GM12864 (cell line): ENCODE results near the gene HMX1.

Source experiments
- DNase-seq: peaks from one replicate; pipeline ENCODE4 v3.0.0-alpha.2; 2011; ENCODE audit warnings: low read depth
- H3K4me3 ChIP-seq: 2 replicates; pipeline ENCODE4 v1.5.1; 2011; ENCODE audit warnings: mild to moderate bottlenecking, low read depth, low read length, control low read depth
- TF ChIP-seq, protein P1 (sequence below): IDR thresholded peaks from 2 replicates; pipeline ENCODE4 v1.5.1; 2011; ENCODE audit warnings: low read depth, mild to moderate bottlenecking, moderate library complexity, low read length, control low read depth, inconsistent platforms; ENCODE audit errors: missing control alignments

The HMX1 gene

GRCh38 chr4:8891646-8892555, 20.3 kb upstream of the HMX1 start:
- H3K4me3 ChIP-seq, result no peak overlapping the region
- no peak for DNase-seq
- TF ChIP-seq, protein P1, sequence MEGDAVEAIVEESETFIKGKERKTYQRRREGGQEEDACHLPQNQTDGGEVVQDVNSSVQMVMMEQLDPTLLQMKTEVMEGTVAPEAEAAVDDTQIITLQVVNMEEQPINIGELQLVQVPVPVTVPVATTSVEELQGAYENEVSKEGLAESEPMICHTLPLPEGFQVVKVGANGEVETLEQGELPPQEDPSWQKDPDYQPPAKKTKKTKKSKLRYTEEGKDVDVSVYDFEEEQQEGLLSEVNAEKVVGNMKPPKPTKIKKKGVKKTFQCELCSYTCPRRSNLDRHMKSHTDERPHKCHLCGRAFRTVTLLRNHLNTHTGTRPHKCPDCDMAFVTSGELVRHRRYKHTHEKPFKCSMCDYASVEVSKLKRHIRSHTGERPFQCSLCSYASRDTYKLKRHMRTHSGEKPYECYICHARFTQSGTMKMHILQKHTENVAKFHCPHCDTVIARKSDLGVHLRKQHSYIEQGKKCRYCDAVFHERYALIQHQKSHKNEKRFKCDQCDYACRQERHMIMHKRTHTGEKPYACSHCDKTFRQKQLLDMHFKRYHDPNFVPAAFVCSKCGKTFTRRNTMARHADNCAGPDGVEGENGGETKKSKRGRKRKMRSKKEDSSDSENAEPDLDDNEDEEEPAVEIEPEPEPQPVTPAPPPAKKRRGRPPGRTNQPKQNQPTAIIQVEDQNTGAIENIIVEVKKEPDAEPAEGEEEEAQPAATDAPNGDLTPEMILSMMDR, result no peak

GRCh38 chr4:8891255-8891645, 19.6 kb upstream of the HMX1 start:
- DNase-seq, result no peak
- no peak overlapping the region for H3K4me3 ChIP-seq
- TF ChIP-seq, protein P1, result no peak

DNA sequence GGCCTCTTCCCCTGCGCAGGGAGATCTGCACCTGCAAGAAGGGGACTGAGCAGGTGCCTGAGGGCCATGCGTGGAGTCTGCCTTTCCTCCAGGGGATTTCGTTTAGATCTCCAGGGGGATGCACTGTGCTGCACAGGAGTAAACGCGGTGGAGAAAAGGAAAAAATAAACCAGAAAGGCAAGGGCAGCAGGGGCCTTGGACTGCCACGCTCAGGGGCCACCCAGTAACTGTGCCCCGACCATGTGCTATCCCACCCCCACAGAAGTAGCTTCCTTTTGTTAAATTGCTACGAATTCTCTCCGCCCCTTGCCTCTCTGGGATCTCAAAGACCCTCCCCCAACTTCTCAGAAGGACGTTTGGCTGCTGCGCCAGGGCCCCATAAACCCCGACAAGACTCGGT, 17.2 kb upstream of the HMX1 start:
- no peak for DNase-seq
- H3K4me3 ChIP-seq, result no peak overlapping the region
- TF ChIP-seq, protein P1, result no peak

DNA sequence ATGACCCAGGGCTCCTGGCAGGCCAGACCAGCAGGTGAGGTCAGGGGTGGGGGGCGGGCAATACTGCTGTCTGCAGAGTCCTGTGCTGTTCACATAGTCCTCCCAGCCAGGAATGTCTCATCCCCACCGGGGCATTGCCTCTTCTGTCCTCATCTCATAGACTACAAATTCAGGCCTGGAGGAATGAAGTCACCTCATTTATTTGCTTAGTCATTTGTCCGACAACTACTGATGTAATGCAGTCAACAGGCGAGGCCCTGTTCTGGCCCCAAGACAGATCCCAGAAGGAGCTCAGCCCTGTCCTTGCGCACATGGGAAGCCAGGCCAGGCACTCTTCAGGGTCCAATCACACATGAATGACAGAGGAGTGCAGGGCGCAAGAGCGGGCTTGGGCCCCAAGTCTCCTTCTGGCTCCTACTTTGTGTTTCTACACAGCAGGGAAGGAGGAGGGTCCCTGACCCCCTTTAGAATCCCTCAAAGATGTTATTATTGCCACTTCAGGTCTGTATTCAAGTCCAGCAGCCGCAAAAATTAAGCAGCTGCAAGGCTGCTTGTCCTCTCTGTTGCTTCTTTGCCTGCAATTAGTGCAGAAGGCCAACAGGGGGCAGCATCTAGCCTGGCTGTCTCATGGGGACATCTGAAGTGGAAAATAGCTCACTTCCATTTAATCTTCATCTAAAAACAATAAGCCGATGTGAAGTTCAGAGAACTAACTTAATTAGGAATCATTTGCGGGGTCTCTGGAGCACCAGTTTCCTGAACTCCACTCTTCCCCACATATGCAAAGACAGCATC, 15.2 kb upstream of the HMX1 start:
- no peak overlapping the region for H3K4me3 ChIP-seq
- TF ChIP-seq, protein P1, result peak; percentile 58
- no peak for DNase-seq

GRCh38 chr4:8882239-8882638, 10.6 kb upstream of the HMX1 start:
- H3K4me3 ChIP-seq, result no peak overlapping the region
- TF ChIP-seq, protein P1, result no peak
- no peak for DNase-seq

DNA sequence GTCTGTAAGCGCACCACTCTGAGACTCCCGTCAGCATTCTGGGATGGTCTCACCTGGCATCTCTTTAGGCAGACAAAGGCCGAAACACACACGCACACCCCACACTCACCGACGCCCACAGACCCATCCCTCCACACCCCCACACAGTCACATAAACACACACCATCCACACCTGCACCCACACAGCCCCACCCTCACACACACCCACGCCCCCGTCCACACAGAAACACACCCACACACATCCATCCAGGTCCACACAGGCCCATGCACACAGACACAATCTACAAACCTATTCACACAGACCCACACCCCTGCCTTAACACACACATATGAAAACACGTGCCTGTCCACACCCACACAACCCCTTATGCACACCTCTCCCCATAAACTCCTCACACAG, 9.2 kb upstream of the HMX1 start:
- DNase-seq, result no peak
- H3K4me3 ChIP-seq, result no peak overlapping the region
- TF ChIP-seq, protein P1, result no peak

GRCh38 chr4:8879574-8879973, 7.9 kb upstream of the HMX1 start:
- TF ChIP-seq, protein P1, result no peak
- no peak for DNase-seq
- no peak overlapping the region for H3K4me3 ChIP-seq
